Keratinocyte (primary cell): Measurements from ENCODE around the gene EEA1. TPM values are rescaled to one million over a fixed set of nuclear protein-coding genes. Genes with fewer than 3 reads are reported as not detected.

Experiments used
- DNase-seq: peaks from one replicate; pipeline ENCODE4 v3.0.0-alpha.2; 2011; ENCODE audit warnings: low read depth, missing footprints, low spot score
- FAIRE-seq: peaks from 2 replicates; lab custom pipeline; 2011; peaks lifted over from hg19 to GRCh38; lab: Jason Lieb, UNC
- H2AFZ ChIP-seq: 2 replicates; pipeline ENCODE4 v1.6.0; 2012; ENCODE audit warnings: low read length, control low read depth, inconsistent platforms; ENCODE audit not compliant: control insufficient read depth
- H3K27ac ChIP-seq: 2 replicates; pipeline ENCODE4 v1.5.1; 2011; ENCODE audit warnings: low read length; ENCODE audit not compliant: control insufficient read depth, insufficient read depth
- H3K27me3 ChIP-seq: 3 replicates; pipeline ENCODE4 v1.6.0; 2011; ENCODE audit warnings: low read length; ENCODE audit not compliant: control insufficient read depth, insufficient read depth; ENCODE audit errors: extremely low read depth
- H3K36me3 ChIP-seq, 2 experiments: 2 replicates in 1 of 2; 3 replicates in 1 of 2; pipeline ENCODE4 v1.5.1; 2011; ENCODE audit warnings: low read length in 2 of 2, mild to moderate bottlenecking in 1 of 2; ENCODE audit not compliant: control insufficient read depth in 2 of 2, insufficient read depth in 2 of 2; ENCODE audit errors: extremely low read depth in 1 of 2
- H3K4me1 ChIP-seq: 3 replicates; pipeline ENCODE4 v1.5.1; 2011; ENCODE audit warnings: low read length; ENCODE audit not compliant: control insufficient read depth, insufficient read depth; ENCODE audit errors: extremely low read depth
- H3K4me2 ChIP-seq: 3 replicates; pipeline ENCODE4 v1.6.0; 2011; ENCODE audit warnings: low read depth, low read length; ENCODE audit not compliant: control insufficient read depth, insufficient read depth; ENCODE audit errors: extremely low read depth
- H3K4me3 ChIP-seq, 3 experiments: fragments of 200-600 bp in 1 of 3; sonication (generic) in 1 of 3; 2 replicates in 2 of 3; 3 replicates in 1 of 3; pipeline ENCODE4 v1.5.1; 2011 to 2016; ENCODE audit warnings: low read length in 3 of 3, mild to moderate bottlenecking in 3 of 3, control low read depth in 2 of 3, inconsistent platforms in 1 of 3, low read depth in 1 of 3, mixed read lengths in 1 of 3, mixed run types in 1 of 3, moderate library complexity in 1 of 3; ENCODE audit not compliant: control insufficient read depth in 2 of 3, insufficient read depth in 2 of 3; ENCODE audit errors: extremely low read depth in 1 of 3
- H3K79me2 ChIP-seq: 2 replicates; pipeline ENCODE4 v1.6.0; 2012; ENCODE audit warnings: low read length; ENCODE audit not compliant: control insufficient read depth, insufficient read depth
- H3K9ac ChIP-seq: 3 replicates; pipeline ENCODE4 v1.6.0; 2011; ENCODE audit warnings: low read length; ENCODE audit not compliant: control insufficient read depth, insufficient read depth; ENCODE audit errors: extremely low read depth
- H3K9me1 ChIP-seq: 3 replicates; pipeline ENCODE4 v1.6.0; 2011; ENCODE audit warnings: low read length; ENCODE audit not compliant: control insufficient read depth, insufficient read depth; ENCODE audit errors: extremely low read depth
- H3K9me3 ChIP-seq: 2 replicates; pipeline ENCODE4 v1.5.1; 2012; ENCODE audit warnings: low read depth, low read length; ENCODE audit not compliant: control insufficient read depth
- H4K20me1 ChIP-seq: 3 replicates; pipeline ENCODE4 v1.6.0; 2011; ENCODE audit warnings: low read length; ENCODE audit not compliant: control insufficient read depth, insufficient read depth; ENCODE audit errors: extremely low read depth
- CTCF ChIP-seq, 3 experiments: IDR thresholded peaks in 1 of 3; conservative IDR thresholded peaks in 1 of 3; optimal IDR thresholded peaks in 1 of 3; 2 replicates in 2 of 3; 3 replicates in 1 of 3; pipeline versions ENCODE3 to v1.5.1; 2011; ENCODE audit warnings: low read length in 3 of 3, mild to moderate bottlenecking in 3 of 3, moderate library complexity in 2 of 3, control low read depth in 1 of 3, inconsistent platforms in 1 of 3; ENCODE audit not compliant: insufficient read depth in 2 of 3; ENCODE audit errors: extremely low read depth in 1 of 3
- EZH2 ChIP-seq: IDR thresholded peaks from one replicate; pipeline ENCODE4 v1.6.1; 2012; ENCODE audit warnings: inconsistent platforms, mild to moderate bottlenecking, low read length, moderate library complexity
- dilution Hi-C: fragments of 300-500 bp; cut with MboI; formaldehyde crosslinking; loops from one replicate; pipeline ENCODE4 v1.7.0; 2020; ENCODE audit warnings: low sequenced_read_pairs; ENCODE audit not compliant: extremely low pct_ligation_motif_present
- polyA plus RNA-seq, 5 experiments: library from polyadenylated mRNA; depleted of rRNA in 3 of 5; stranded (reverse) in 3 of 5; stranded (forward) in 1 of 5; unstranded in 1 of 5; fragments of >200 nt; gene quantifications; 1 replicate in 1 of 5; 2 replicates in 3 of 5; 3 replicates in 1 of 5; pipeline versions ENCODE4 v1.2.1 to v1.2.3, GENCODE V29; 2011 to 2012; ENCODE audit warnings: missing spikeins in 2 of 5, low read depth in 1 of 5, low replicate concordance in 1 of 5

The EEA1 gene
- polyA plus RNA-seq, 1 donor (not counting 4 experiments of a cell fraction or from before 2014, with no cell fraction given) = 14.3 TPM

GRCh38 chr12:92876496-92876895, 52.6 kb downstream of the EEA1 start:
- no peaks in the 10 kb centered on the region for H3K9me1 ChIP-seq
- no peak overlapping the region for H3K9ac ChIP-seq
- H3K4me1 ChIP-seq = peaks cover 2% of the 10 kb centered on the region
- no peaks in the 10 kb centered on the region for H4K20me1 ChIP-seq
- H3K4me2 ChIP-seq = no peak overlapping the region
- no peak overlapping the region for H3K4me3 ChIP-seq
- DNase-seq (no peak), FAIRE-seq (no peak)
- peaks cover 0 to 8% of the 10 kb centered on the region in 2 experiments for H3K36me3 ChIP-seq
- TF ChIP-seq EZH2 = no peak
- no peak for TF ChIP-seq CTCF (optimal IDR thresholded peaks at IDR 0.05 in 1 of 3, IDR thresholded peaks at IDR 0.05 in 1 of 3, conservative IDR thresholded peaks at IDR 0.05 in 1 of 3; ENCODE audit: extremely low read depth in 1 of 3, insufficient read depth in 2 of 3, low read length in 3 of 3)
- H3K9me3 ChIP-seq = no peaks in the 10 kb centered on the region
- H2AFZ ChIP-seq = no peak overlapping the region
- H3K27me3 ChIP-seq = no peaks in the 10 kb centered on the region
- H3K27ac ChIP-seq = no peak overlapping the region
- peaks cover 39% of the 10 kb centered on the region for H3K79me2 ChIP-seq
- dilution Hi-C loops = no loop called here

GRCh38 chr12:92871116-92871515, 58.0 kb downstream of the EEA1 start:
- no peak for DNase-seq
- TF ChIP-seq CTCF (optimal IDR thresholded peaks at IDR 0.05 in 1 of 3, IDR thresholded peaks at IDR 0.05 in 1 of 3, conservative IDR thresholded peaks at IDR 0.05 in 1 of 3; ENCODE audit: extremely low read depth in 1 of 3, insufficient read depth in 2 of 3, low read length in 3 of 3) = no peak
- no peak for TF ChIP-seq EZH2
- Histone ChIP-seq H2AFZ (no peak overlapping the region), H3K4me3 (no peak overlapping the region), H4K20me1 (no peaks in the 10 kb centered on the region), H3K4me1 (no peaks in the 10 kb centered on the region), H3K79me2 (peaks cover 18% of the 10 kb centered on the region), H3K27ac (no peak overlapping the region), H3K4me2 (no peak overlapping the region), H3K27me3 (no peaks in the 10 kb centered on the region), H3K9me1 (no peaks in the 10 kb centered on the region), H3K9ac (no peak overlapping the region), H3K36me3 (peaks cover 0 to 5% of the 10 kb centered on the region in 2 experiments), H3K9me3 (no peaks in the 10 kb centered on the region)
- dilution Hi-C loops = no loop called here
- FAIRE-seq = no peak
